GM23338 (cell line): ENCODE measurements around the gene IGFL4. TPM values are rescaled to one million over a fixed set of nuclear protein-coding genes. Genes with fewer than 3 reads are reported as not detected.

ENCODE experiments used
- ATAC-seq: fragments of 200-7000 bp; cut with Tn5 transposase; 3 replicates; pipeline ENCODE4 v1.9.1; 2020
- DNase-seq: peaks from one replicate; pipeline ENCODE4 v3.0.0-alpha.2; 2015; ENCODE audit warnings: low spot score
- H2AFZ ChIP-seq: fragments of 200-600 bp; sonication (generic); 2 replicates; pipeline ENCODE4 v1.8.0; 2016; ENCODE audit warnings: antibody characterized with exemption, mild to moderate bottlenecking, moderate library complexity
- H3F3A ChIP-seq: fragments of 200-600 bp; sonication (generic); replicated peaks from 2 replicates; pipeline ENCODE4 v1.8.0; 2017; ENCODE audit warnings: antibody characterized with exemption, mixed run types, low read depth
- H3K27ac ChIP-seq: fragments of 200-600 bp; sonication (generic); 2 replicates; pipeline ENCODE4 v1.6.1; 2016; ENCODE audit warnings: low read depth
- H3K27me3 ChIP-seq: fragments of 200-600 bp; sonication (generic); 2 replicates; pipeline ENCODE4 v1.8.0; 2016; ENCODE audit warnings: mild to moderate bottlenecking, mixed run types, moderate library complexity; ENCODE audit not compliant: insufficient read depth
- H3K36me3 ChIP-seq: fragments of 200-600 bp; sonication (generic); 2 replicates; pipeline ENCODE4 v1.8.0; 2016; ENCODE audit warnings: mild to moderate bottlenecking; ENCODE audit not compliant: insufficient read depth
- H3K4me1 ChIP-seq: fragments of 200-600 bp; sonication (generic); 2 replicates; pipeline ENCODE4 v1.8.0; 2016; ENCODE audit warnings: mild to moderate bottlenecking, moderate library complexity; ENCODE audit not compliant: insufficient read depth
- H3K4me2 ChIP-seq: fragments of 200-600 bp; sonication (generic); 2 replicates; pipeline ENCODE4 v1.7.1; 2017; ENCODE audit warnings: mixed run types
- H3K4me3 ChIP-seq: fragments of 200-600 bp; sonication (generic); 2 replicates; pipeline ENCODE4 v1.6.1; 2016; ENCODE audit warnings: mixed run types
- H3K79me2 ChIP-seq: fragments of 200-600 bp; sonication (generic); replicated peaks from 2 replicates; pipeline ENCODE4 v1.8.0; 2017; ENCODE audit warnings: mild to moderate bottlenecking; ENCODE audit not compliant: insufficient read depth
- H3K9me2 ChIP-seq: fragments of 200-600 bp; sonication (generic); 2 replicates; pipeline ENCODE4 v1.8.0; 2017; ENCODE audit not compliant: insufficient read depth
- H4K20me1 ChIP-seq: fragments of 200-600 bp; sonication (generic); replicated peaks from 2 replicates; pipeline ENCODE4 v1.8.0; 2017; ENCODE audit warnings: mild to moderate bottlenecking; ENCODE audit not compliant: insufficient read depth
- H3K27ac Mint-ChIP-seq: 2 replicates; pipeline ENCODE4 v1.8.0; 2020; ENCODE audit warnings: inconsistent platforms, mild to moderate bottlenecking, moderate library complexity, mixed read lengths
- H3K27me3 Mint-ChIP-seq: 3 replicates; pipeline ENCODE4 v1.8.0; 2022; ENCODE audit warnings: low read depth, mild to moderate bottlenecking, moderate library complexity, mixed read lengths, inconsistent platforms; ENCODE audit not compliant: insufficient read depth, poor library complexity
- H3K36me3 Mint-ChIP-seq: 3 replicates; pipeline ENCODE4 v1.8.0; 2021; ENCODE audit warnings: low read depth, mild to moderate bottlenecking, inconsistent platforms, moderate library complexity, mixed read lengths
- H3K4me1 Mint-ChIP-seq: 3 replicates; pipeline ENCODE4 v1.8.0; 2020; ENCODE audit warnings: mild to moderate bottlenecking, inconsistent platforms, mixed read lengths
- H3K4me3 Mint-ChIP-seq: 3 replicates; pipeline ENCODE4 v1.8.0; 2021; ENCODE audit warnings: moderate library complexity, mild to moderate bottlenecking, inconsistent platforms, mixed read lengths
- H3K9me3 Mint-ChIP-seq: 3 replicates; pipeline ENCODE4 v1.8.0; 2020; ENCODE audit warnings: moderate library complexity, mild to moderate bottlenecking, inconsistent platforms, mixed read lengths
- CREB1 ChIP-seq: fragments of 250-450 bp; sonication (Bioruptor Pico); IDR thresholded peaks from 2 replicates; pipeline ENCODE4 v1.5.0; 2020; ENCODE audit warnings: low read depth, mild to moderate bottlenecking, moderate library complexity
- ETS1 ChIP-seq: IDR thresholded peaks from 2 replicates; pipeline ENCODE4 v1.6.1; 2016; ENCODE audit warnings: antibody characterized with exemption
- EZH2 ChIP-seq: fragments of 200-600 bp; sonication (generic); IDR thresholded peaks from one replicate; pipeline ENCODE4 v1.8.0; 2017; ENCODE audit warnings: antibody characterized with exemption, mild to moderate bottlenecking, low read depth; ENCODE audit not compliant: unreplicated experiment
- EZH2phosphoT487 ChIP-seq: fragments of 200-600 bp; sonication (generic); IDR thresholded peaks from one replicate; pipeline ENCODE4 v1.8.1; 2018; ENCODE audit warnings: antibody characterized with exemption; ENCODE audit not compliant: unreplicated experiment
- JUNB ChIP-seq: IDR thresholded peaks from one replicate; pipeline ENCODE4 v1.6.1; 2016; ENCODE audit warnings: antibody characterized with exemption; ENCODE audit not compliant: unreplicated experiment
- NANOG ChIP-seq: IDR thresholded peaks from 2 replicates; pipeline ENCODE4 v1.6.1; 2016; ENCODE audit warnings: antibody characterized with exemption, borderline replicate concordance
- POLR2AphosphoS5 ChIP-seq: IDR thresholded peaks from 2 replicates; pipeline ENCODE4 v1.6.1; 2016; ENCODE audit warnings: antibody characterized with exemption, low read depth
- STAT1 ChIP-seq: IDR thresholded peaks from one replicate; pipeline ENCODE4 v1.6.1; 2016; ENCODE audit warnings: antibody characterized with exemption; ENCODE audit not compliant: unreplicated experiment
- ZNF114 ChIP-seq: fragments of 250-450 bp; sonication (Bioruptor Pico); IDR thresholded peaks from 2 replicates; pipeline ENCODE4 v1.5.0; 2020; ENCODE audit warnings: mild to moderate bottlenecking, moderate library complexity
- ZNF331 ChIP-seq: fragments of 250-450 bp; sonication (Bioruptor Pico); IDR thresholded peaks from 2 replicates; pipeline ENCODE4 v1.5.0; 2020; ENCODE audit warnings: low read depth, mild to moderate bottlenecking, moderate library complexity
- polyA plus RNA-seq: library from polyadenylated mRNA; unstranded; fragments of >200 nt; fragmentation: Nextera tagmentation; extraction: Ambion mirVana; gene quantifications from 2 replicates; pipeline ENCODE4 v1.2.1, GENCODE V29; 2016
- total RNA-seq: library from RNA; depleted of rRNA; stranded (reverse); fragments of >200 nt; shearing (Covaris generic); gene quantifications from 2 replicates; pipeline ENCODE4 v1.2.3, GENCODE V29; 2014
- TF ChIP-seq, protein P1 (sequence below), 2 experiments: fragments of 200-600 bp in 1 of 2; sonication (generic) in 1 of 2; conservative IDR thresholded peaks; 2 replicates each; pipeline versions ENCODE4 v1.5.1 to v1.6.1; 2016 to 2017; ENCODE audit warnings: antibody characterized with exemption in 2 of 2, low read depth in 2 of 2, mild to moderate bottlenecking in 2 of 2, moderate library complexity in 1 of 2
- TF ChIP-seq, protein P2 (sequence below): fragments of 250-450 bp; sonication (Bioruptor Pico); IDR thresholded peaks from 2 replicates; pipeline ENCODE4 v1.5.0; 2020; ENCODE audit warnings: mild to moderate bottlenecking, moderate library complexity
- TF ChIP-seq, protein P3 (sequence below): IDR thresholded peaks from one replicate; pipeline ENCODE4 v1.6.1; 2018; ENCODE audit warnings: antibody characterized with exemption; ENCODE audit not compliant: unreplicated experiment

IGFL4 gene
- total and polyA plus RNA-seq, 2 experiments from 2014 or later, result 0.06 to 0.87 TPM

DNA sequence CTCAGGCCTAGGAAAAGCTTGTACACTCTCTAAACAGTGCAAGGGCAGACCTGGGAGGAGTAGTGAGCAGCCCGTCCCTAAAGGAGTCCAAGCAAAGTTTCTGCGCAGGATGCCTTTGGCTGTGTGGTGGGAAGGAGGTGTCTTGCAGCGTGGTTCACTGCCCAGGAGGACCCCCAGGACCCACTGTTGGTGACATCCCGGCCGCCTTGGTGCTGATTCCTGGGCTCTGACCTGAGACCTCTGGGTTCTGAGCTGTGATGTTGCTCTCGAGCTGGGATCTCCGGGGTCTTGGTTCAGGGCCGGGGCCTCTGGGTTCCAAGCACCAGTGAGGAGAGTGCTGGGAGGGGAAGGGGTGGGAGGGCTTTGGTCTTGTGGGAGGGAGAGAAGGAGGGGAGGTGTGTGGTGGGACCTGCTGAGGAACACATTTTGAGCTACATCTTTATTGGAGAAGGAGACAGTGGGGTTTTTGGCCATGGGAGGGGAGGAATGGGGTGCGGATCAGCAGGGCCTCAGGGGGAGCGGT is 22.0 kb downstream of the IGFL4 start:
- Histone ChIP-seq H3K4me2 (no peak overlapping the region), H2AFZ (no peak overlapping the region), H3K27ac (no peak overlapping the region), H4K20me1 (peaks cover 5% of the 10 kb centered on the region; the same call in 1 of the 2 replicates), H3K36me3 (no peaks in the 10 kb centered on the region), H3K4me3 (no peak overlapping the region), H3K9me2 (no peaks in the 10 kb centered on the region), H3F3A (no peaks in the 10 kb centered on the region), H3K4me1 (peaks cover 19% of the 10 kb centered on the region), H3K27me3 (peaks cover 23% of the 10 kb centered on the region), H3K79me2 (no peaks in the 10 kb centered on the region)
- no peak for ATAC-seq
- no peaks in the 10 kb centered on the region for H3K9me3 Mint-ChIP-seq
- peaks cover 31% of the 10 kb centered on the region for H3K27me3 Mint-ChIP-seq
- peaks cover 6% of the 10 kb centered on the region; the same call in 2 of the 3 replicates for H3K36me3 Mint-ChIP-seq
- no peak for DNase-seq
- no peak overlapping the region for H3K27ac Mint-ChIP-seq
- TF ChIP-seq, protein P1, sequence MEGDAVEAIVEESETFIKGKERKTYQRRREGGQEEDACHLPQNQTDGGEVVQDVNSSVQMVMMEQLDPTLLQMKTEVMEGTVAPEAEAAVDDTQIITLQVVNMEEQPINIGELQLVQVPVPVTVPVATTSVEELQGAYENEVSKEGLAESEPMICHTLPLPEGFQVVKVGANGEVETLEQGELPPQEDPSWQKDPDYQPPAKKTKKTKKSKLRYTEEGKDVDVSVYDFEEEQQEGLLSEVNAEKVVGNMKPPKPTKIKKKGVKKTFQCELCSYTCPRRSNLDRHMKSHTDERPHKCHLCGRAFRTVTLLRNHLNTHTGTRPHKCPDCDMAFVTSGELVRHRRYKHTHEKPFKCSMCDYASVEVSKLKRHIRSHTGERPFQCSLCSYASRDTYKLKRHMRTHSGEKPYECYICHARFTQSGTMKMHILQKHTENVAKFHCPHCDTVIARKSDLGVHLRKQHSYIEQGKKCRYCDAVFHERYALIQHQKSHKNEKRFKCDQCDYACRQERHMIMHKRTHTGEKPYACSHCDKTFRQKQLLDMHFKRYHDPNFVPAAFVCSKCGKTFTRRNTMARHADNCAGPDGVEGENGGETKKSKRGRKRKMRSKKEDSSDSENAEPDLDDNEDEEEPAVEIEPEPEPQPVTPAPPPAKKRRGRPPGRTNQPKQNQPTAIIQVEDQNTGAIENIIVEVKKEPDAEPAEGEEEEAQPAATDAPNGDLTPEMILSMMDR (conservative IDR thresholded peaks at IDR 0.05; ENCODE audit: low read depth in 2 of 2), result no peak
- TF ChIP-seq, protein P2, sequence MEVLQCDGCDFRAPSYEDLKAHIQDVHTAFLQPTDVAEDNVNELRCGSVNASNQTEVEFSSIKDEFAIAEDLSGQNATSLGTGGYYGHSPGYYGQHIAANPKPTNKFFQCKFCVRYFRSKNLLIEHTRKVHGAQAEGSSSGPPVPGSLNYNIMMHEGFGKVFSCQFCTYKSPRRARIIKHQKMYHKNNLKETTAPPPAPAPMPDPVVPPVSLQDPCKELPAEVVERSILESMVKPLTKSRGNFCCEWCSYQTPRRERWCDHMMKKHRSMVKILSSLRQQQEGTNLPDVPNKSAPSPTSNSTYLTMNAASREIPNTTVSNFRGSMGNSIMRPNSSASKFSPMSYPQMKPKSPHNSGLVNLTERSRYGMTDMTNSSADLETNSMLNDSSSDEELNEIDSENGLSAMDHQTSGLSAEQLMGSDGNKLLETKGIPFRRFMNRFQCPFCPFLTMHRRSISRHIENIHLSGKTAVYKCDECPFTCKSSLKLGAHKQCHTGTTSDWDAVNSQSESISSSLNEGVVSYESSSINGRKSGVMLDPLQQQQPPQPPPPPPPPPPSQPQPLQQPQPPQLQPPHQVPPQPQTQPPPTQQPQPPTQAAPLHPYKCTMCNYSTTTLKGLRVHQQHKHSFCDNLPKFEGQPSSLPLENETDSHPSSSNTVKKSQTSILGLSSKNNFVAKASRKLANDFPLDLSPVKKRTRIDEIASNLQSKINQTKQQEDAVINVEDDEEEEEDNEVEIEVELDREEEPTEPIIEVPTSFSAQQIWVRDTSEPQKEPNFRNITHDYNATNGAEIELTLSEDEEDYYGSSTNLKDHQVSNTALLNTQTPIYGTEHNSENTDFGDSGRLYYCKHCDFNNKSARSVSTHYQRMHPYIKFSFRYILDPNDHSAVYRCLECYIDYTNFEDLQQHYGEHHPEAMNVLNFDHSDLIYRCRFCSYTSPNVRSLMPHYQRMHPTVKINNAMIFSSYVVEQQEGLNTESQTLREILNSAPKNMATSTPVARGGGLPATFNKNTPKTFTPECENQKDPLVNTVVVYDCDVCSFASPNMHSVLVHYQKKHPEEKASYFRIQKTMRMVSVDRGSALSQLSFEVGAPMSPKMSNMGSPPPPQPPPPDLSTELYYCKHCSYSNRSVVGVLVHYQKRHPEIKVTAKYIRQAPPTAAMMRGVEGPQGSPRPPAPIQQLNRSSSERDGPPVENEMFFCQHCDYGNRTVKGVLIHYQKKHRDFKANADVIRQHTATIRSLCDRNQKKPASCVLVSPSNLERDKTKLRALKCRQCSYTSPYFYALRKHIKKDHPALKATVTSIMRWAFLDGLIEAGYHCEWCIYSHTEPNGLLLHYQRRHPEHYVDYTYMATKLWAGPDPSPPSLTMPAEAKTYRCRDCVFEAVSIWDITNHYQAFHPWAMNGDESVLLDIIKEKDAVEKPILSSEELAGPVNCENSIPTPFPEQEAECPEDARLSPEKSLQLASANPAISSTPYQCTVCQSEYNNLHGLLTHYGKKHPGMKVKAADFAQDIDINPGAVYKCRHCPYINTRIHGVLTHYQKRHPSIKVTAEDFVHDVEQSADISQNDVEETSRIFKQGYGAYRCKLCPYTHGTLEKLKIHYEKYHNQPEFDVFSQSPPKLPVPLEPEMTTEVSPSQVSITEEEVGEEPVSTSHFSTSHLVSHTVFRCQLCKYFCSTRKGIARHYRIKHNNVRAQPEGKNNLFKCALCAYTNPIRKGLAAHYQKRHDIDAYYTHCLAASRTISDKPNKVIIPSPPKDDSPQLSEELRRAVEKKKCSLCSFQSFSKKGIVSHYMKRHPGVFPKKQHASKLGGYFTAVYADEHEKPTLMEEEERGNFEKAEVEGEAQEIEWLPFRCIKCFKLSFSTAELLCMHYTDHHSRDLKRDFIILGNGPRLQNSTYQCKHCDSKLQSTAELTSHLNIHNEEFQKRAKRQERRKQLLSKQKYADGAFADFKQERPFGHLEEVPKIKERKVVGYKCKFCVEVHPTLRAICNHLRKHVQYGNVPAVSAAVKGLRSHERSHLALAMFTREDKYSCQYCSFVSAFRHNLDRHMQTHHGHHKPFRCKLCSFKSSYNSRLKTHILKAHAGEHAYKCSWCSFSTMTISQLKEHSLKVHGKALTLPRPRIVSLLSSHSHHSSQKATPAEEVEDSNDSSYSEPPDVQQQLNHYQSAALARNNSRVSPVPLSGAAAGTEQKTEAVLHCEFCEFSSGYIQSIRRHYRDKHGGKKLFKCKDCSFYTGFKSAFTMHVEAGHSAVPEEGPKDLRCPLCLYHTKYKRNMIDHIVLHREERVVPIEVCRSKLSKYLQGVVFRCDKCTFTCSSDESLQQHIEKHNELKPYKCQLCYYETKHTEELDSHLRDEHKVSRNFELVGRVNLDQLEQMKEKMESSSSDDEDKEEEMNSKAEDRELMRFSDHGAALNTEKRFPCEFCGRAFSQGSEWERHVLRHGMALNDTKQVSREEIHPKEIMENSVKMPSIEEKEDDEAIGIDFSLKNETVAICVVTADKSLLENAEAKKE (CRISPR knock-in tag), result no peak
- TF ChIP-seq POLR2AphosphoS5, result no peak
- no peak for TF ChIP-seq STAT1
- no peak for TF ChIP-seq NANOG
- TF ChIP-seq CREB1 (CRISPR knock-in tag), result no peak
- no peak for TF ChIP-seq EZH2
- TF ChIP-seq ZNF114 (CRISPR knock-in tag), result no peak
- TF ChIP-seq, protein P3, sequence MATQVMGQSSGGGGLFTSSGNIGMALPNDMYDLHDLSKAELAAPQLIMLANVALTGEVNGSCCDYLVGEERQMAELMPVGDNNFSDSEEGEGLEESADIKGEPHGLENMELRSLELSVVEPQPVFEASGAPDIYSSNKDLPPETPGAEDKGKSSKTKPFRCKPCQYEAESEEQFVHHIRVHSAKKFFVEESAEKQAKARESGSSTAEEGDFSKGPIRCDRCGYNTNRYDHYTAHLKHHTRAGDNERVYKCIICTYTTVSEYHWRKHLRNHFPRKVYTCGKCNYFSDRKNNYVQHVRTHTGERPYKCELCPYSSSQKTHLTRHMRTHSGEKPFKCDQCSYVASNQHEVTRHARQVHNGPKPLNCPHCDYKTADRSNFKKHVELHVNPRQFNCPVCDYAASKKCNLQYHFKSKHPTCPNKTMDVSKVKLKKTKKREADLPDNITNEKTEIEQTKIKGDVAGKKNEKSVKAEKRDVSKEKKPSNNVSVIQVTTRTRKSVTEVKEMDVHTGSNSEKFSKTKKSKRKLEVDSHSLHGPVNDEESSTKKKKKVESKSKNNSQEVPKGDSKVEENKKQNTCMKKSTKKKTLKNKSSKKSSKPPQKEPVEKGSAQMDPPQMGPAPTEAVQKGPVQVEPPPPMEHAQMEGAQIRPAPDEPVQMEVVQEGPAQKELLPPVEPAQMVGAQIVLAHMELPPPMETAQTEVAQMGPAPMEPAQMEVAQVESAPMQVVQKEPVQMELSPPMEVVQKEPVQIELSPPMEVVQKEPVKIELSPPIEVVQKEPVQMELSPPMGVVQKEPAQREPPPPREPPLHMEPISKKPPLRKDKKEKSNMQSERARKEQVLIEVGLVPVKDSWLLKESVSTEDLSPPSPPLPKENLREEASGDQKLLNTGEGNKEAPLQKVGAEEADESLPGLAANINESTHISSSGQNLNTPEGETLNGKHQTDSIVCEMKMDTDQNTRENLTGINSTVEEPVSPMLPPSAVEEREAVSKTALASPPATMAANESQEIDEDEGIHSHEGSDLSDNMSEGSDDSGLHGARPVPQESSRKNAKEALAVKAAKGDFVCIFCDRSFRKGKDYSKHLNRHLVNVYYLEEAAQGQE, result no peak
- TF ChIP-seq ZNF331 (CRISPR knock-in tag), result no peak
- no peak for TF ChIP-seq EZH2phosphoT487
- no peak for TF ChIP-seq ETS1
- no peak for TF ChIP-seq JUNB
- peaks cover 34% of the 10 kb centered on the region for H3K4me1 Mint-ChIP-seq
- no peak overlapping the region for H3K4me3 Mint-ChIP-seq
